ENCODE measurements around the gene PADI1.

PADI1 gene

GRCh38 chr1:17206196-17206595 lies 1.3 kb downstream of the PADI1 start:
- H3K27me3 ChIP-seq (ENCODE audit: insufficient read depth, poor library complexity, severe bottlenecking), result peaks cover 2% of the 10 kb centered on the region

GRCh38 chr1:17207046-17207445 lies 2.1 kb downstream of the PADI1 start:
- H3K27me3 ChIP-seq (ENCODE audit: insufficient read depth, poor library complexity, severe bottlenecking), result peaks cover 2% of the 10 kb centered on the region
- peak; percentile 44 to 52 for DNase-seq (ENCODE audit: low read depth in 1 of 2, low spot score in 1 of 2)
- no peak overlapping the region for H3K4me3 ChIP-seq (replicated peaks; ENCODE audit: insufficient read depth, low read length)
- H3K27ac ChIP-seq (replicated peaks), result no peak overlapping the region
- TF ChIP-seq CTCF (IDR thresholded peaks at IDR 0.05; ENCODE audit: insufficient read depth, low read length) (no peak), SPI1 (IDR thresholded peaks at IDR 0.05; ENCODE audit: borderline replicate concordance, low read depth) (no peak; the same call in 1 of the 2 replicates), POLR2AphosphoS5 (IDR thresholded peaks at IDR 0.05; ENCODE audit: low read depth) (no peak), REST (IDR thresholded peaks at IDR 0.05; ENCODE audit: insufficient replicate concordance, low read depth) (no peak), GABPA (IDR thresholded peaks at IDR 0.05; ENCODE audit: low read depth) (no peak)

More at GRCh38 chr1:17206196-17206595, 1.3 kb downstream of the PADI1 start:
- no peak overlapping the region for H3K4me3 ChIP-seq (replicated peaks; ENCODE audit: insufficient read depth, low read length)
- no peak for TF ChIP-seq GABPA (IDR thresholded peaks at IDR 0.05; ENCODE audit: low read depth)
- no peak for TF ChIP-seq REST (IDR thresholded peaks at IDR 0.05; ENCODE audit: insufficient replicate concordance, low read depth)
- no peak for TF ChIP-seq SPI1 (IDR thresholded peaks at IDR 0.05; ENCODE audit: borderline replicate concordance, low read depth)
- no peak overlapping the region for H3K27ac ChIP-seq (replicated peaks)
- DNase-seq (ENCODE audit: low read depth in 1 of 2, low spot score in 1 of 2), result no peak

- peak; percentile 12 to 30 for DNase-seq (ENCODE audit: low read depth in 1 of 2, low spot score in 1 of 2)
- TF ChIP-seq POLR2AphosphoS5 (IDR thresholded peaks at IDR 0.05; ENCODE audit: low read depth) (no peak), SPI1 (IDR thresholded peaks at IDR 0.05; ENCODE audit: borderline replicate concordance, low read depth) (no peak)
- H3K27ac ChIP-seq (replicated peaks), result no peak overlapping the region
- H3K4me3 ChIP-seq (replicated peaks; ENCODE audit: insufficient read depth, low read length), result no peak overlapping the region
- peaks cover 2% of the 10 kb centered on the region for H3K27me3 ChIP-seq (ENCODE audit: insufficient read depth, poor library complexity, severe bottlenecking)
Measured at GRCh38 chr1:17207540-17207939, 2.6 kb downstream of the PADI1 start.

GRCh38 chr1:17207966-17208418 lies 3.1 kb downstream of the PADI1 start:
- no peak for TF ChIP-seq SPI1 (IDR thresholded peaks at IDR 0.05; ENCODE audit: borderline replicate concordance, low read depth)
- TF ChIP-seq POLR2AphosphoS5 (IDR thresholded peaks at IDR 0.05; ENCODE audit: low read depth), result no peak
- TF ChIP-seq CTCF (IDR thresholded peaks at IDR 0.05; ENCODE audit: insufficient read depth, low read length), result no peak
- TF ChIP-seq GABPA (IDR thresholded peaks at IDR 0.05; ENCODE audit: low read depth), result no peak
- no peak for TF ChIP-seq REST (IDR thresholded peaks at IDR 0.05; ENCODE audit: insufficient replicate concordance, low read depth)
- peak; percentile 22 to 47 for DNase-seq (ENCODE audit: low read depth in 1 of 2, low spot score in 1 of 2)
- H3K27me3 ChIP-seq (ENCODE audit: insufficient read depth, poor library complexity, severe bottlenecking), result peaks cover 1% of the 10 kb centered on the region
- no peak overlapping the region for H3K27ac ChIP-seq (replicated peaks)
- no peak overlapping the region for H3K4me3 ChIP-seq (replicated peaks; ENCODE audit: insufficient read depth, low read length)

Data from HL-60 (cell line).